ENCODE data around the gene CMTM8.

Gene CMTM8

GRCh38 chr3:32414522-32415202 lies 176.2 kb downstream of the CMTM8 start:
- Histone ChIP-seq H3K9me3 (ENCODE audit: insufficient read depth, low read length, severe bottlenecking) (no peaks in the 10 kb centered on the region), H3K4me2 (ENCODE audit: insufficient read depth, low read length) (no peak overlapping the region), H3K27ac (ENCODE audit: low read length) (no peak overlapping the region), H3K27me3 (ENCODE audit: insufficient read depth, low read length, poor library complexity) (no peaks in the 10 kb centered on the region), H3K4me1 (ENCODE audit: insufficient read depth, low read length) (peaks cover 45% of the 10 kb centered on the region), H3K4me3 (ENCODE audit: low read depth in 1 of 2, low read length in 2 of 2) (no peak overlapping the region), H4K20me1 (ENCODE audit: insufficient read depth, low read length) (no peaks in the 10 kb centered on the region), H3K79me2 (ENCODE audit: insufficient read depth, low read length) (peaks cover 83% of the 10 kb centered on the region), H3K36me3 (ENCODE audit: insufficient read depth, low read length) (no peaks in the 10 kb centered on the region), H3K9ac (ENCODE audit: low read depth, low read length) (no peak overlapping the region), H2AFZ (ENCODE audit: low read depth, low read length) (no peak overlapping the region)
- ATAC-seq (ENCODE audit: insufficient read depth, low read depth) (peak; percentile 60), DNase-seq (no peak)
- TF ChIP-seq EZH2 (IDR thresholded peaks at IDR 0.05; ENCODE audit: borderline replicate concordance, low read depth, low read length, severe bottlenecking): no peak
- TF ChIP-seq CTCF (IDR thresholded peaks at IDR 0.05; ENCODE audit: borderline replicate concordance, extremely low read depth, low read length, poor library complexity, severe bottlenecking): no peak

DNA sequence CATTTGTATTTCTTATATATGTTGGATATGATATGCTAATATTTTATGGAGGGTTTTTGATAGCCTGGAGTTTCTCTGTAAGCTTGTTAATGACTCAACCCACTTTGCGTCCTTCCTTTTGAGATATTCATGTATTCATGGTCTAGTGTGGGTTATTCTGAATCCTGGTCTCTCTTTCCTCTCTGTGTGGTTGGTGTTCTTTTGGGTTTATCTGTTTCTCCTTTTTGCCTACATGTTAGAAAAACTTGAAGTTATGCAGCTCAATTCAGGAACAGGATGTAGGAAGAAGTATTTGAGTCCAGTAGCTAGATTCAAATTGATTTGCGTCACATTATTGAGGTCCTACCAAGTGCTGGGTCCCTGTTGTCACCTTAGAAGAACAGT lies 181.3 kb downstream of the CMTM8 start:
- no peaks in the 10 kb centered on the region for H4K20me1 ChIP-seq (ENCODE audit: insufficient read depth, low read length)
- H3K9me3 ChIP-seq (ENCODE audit: insufficient read depth, low read length, severe bottlenecking): no peaks in the 10 kb centered on the region
- H3K4me3 ChIP-seq (ENCODE audit: low read depth in 1 of 2, low read length in 2 of 2): no peak overlapping the region
- no peak overlapping the region for H2AFZ ChIP-seq (ENCODE audit: low read depth, low read length)
- no peaks in the 10 kb centered on the region for H3K36me3 ChIP-seq (ENCODE audit: insufficient read depth, low read length)
- no peak overlapping the region for H3K4me2 ChIP-seq (ENCODE audit: insufficient read depth, low read length)
- DNase-seq (no peak), ATAC-seq (ENCODE audit: insufficient read depth, low read depth) (no peak)
- peaks cover 73% of the 10 kb centered on the region for H3K4me1 ChIP-seq (ENCODE audit: insufficient read depth, low read length)
- no peaks in the 10 kb centered on the region for H3K27me3 ChIP-seq (ENCODE audit: insufficient read depth, low read length, poor library complexity)
- no peak overlapping the region for H3K9ac ChIP-seq (ENCODE audit: low read depth, low read length)
- TF ChIP-seq CTCF (IDR thresholded peaks at IDR 0.05; ENCODE audit: borderline replicate concordance, extremely low read depth, low read length, poor library complexity, severe bottlenecking) (no peak), EZH2 (IDR thresholded peaks at IDR 0.05; ENCODE audit: borderline replicate concordance, low read depth, low read length, severe bottlenecking) (no peak)
- peaks cover 90% of the 10 kb centered on the region for H3K79me2 ChIP-seq (ENCODE audit: insufficient read depth, low read length)
- H3K27ac ChIP-seq (ENCODE audit: low read length): peak overlapping the region; percentile 46
